T-helper 1 cell treated with Interleukin-12 subunit alpha and Interleukin-12 subunit beta and Interleukin-4 antibody, amounts not matched to agents 30 ng/mL and 1 ng/mL, for 36 hours (primary cell): ENCODE results near the gene AGTPBP1. TPM values are rescaled to one million over a fixed set of nuclear protein-coding genes. Genes with fewer than 3 reads are reported as not detected.
"Not testable (repeated sequence)": the region's sequence is repeated elsewhere in the genome, so short reads cannot be mapped to it uniquely, and the experiment has no call there.

ENCODE experiments used
- intact Hi-C: fragments of 100-400 bp; cut with micrococcal nuclease; formaldehyde crosslinking; loops from one replicate; pipeline ENCODE4 v1.15.1; 2024
- total RNA-seq: library from RNA; stranded (reverse); gene quantifications from 2 replicates; pipeline ENCODE4 v1.2.3, GENCODE V29; 2022

Gene AGTPBP1, protein sequence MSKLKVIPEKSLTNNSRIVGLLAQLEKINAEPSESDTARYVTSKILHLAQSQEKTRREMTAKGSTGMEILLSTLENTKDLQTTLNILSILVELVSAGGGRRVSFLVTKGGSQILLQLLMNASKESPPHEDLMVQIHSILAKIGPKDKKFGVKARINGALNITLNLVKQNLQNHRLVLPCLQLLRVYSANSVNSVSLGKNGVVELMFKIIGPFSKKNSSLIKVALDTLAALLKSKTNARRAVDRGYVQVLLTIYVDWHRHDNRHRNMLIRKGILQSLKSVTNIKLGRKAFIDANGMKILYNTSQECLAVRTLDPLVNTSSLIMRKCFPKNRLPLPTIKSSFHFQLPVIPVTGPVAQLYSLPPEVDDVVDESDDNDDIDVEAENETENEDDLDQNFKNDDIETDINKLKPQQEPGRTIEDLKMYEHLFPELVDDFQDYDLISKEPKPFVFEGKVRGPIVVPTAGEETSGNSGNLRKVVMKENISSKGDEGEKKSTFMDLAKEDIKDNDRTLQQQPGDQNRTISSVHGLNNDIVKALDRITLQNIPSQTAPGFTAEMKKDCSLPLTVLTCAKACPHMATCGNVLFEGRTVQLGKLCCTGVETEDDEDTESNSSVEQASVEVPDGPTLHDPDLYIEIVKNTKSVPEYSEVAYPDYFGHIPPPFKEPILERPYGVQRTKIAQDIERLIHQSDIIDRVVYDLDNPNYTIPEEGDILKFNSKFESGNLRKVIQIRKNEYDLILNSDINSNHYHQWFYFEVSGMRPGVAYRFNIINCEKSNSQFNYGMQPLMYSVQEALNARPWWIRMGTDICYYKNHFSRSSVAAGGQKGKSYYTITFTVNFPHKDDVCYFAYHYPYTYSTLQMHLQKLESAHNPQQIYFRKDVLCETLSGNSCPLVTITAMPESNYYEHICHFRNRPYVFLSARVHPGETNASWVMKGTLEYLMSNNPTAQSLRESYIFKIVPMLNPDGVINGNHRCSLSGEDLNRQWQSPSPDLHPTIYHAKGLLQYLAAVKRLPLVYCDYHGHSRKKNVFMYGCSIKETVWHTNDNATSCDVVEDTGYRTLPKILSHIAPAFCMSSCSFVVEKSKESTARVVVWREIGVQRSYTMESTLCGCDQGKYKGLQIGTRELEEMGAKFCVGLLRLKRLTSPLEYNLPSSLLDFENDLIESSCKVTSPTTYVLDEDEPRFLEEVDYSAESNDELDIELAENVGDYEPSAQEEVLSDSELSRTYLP
- total RNA-seq, result 27.6 and 29.2 TPM in 2 replicates

DNA sequence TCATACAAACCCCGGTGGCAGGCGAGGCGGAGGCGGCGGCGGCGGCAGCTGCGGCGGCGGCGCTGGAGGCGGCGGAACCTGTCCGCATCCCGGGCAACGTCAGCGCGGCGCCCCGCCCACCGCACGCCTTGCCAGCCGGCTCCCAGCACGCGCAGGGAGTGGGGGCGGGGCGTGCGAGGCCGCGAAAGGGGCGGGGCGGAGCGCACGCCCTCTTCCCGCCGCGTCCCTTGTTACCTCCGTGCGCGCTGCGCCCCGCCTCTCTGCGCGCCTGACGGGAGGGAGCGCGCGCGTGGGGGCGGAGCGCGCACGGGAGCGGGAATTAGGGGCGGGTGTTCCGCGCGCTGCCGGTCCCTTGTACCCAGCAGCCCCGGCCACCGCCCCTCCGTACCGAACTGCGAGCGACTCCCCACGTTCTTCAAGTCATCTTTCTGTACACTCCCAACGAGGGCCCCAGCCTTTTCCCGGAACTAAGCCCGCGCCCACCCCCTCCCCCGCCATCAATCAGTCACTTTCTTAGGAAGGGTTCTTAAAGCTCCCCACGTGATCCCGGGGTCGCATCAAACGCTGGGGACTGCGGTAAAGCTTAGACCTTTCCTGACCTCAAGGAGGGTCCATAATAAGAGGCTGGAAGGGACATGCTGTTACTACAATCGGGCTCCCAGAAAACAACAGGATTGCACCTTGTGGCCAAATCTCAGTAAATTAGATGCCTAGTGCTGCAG is at the start of gene AGTPBP1:
AGTPBP1 (minus strand) TSS at position 80 of the 722 bp plus-strand sequence. CDS start 29,421 bp downstream, outside the sequence.
- intact Hi-C loops, result loop anchor here (1.0 to 10.0 kb wide), 12 partner anchors 44 to 1820 kb away; partner anchors contain the start of genes GAS1, GOLM1, ISCA1 and KIF27

GRCh38 chr9:85786116-85786515 is 44.4 kb upstream of the AGTPBP1 start:
- intact Hi-C loops, result loop anchor here (10.0 kb wide), 2 partner anchors 171 to 1391 kb away; no protein-coding TSS in a partner anchor

DNA sequence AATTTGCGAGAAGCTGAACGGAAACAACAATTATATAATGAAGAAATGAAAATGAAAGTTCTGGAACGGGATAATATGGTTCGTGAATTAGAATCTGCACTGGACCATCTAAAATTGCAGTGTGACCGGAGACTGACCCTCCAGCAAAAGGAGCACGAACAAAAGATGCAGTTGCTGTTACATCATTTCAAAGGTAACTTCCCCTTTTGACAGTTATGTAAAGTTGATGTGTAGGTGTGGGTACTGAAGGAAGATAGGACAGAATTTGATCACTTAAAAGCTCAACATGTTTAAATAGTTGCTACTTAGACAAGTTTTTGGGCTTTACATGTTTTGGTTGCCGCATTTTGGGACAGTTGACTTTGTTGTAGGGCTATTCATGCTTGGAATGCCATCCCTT is 32.1 kb upstream of the AGTPBP1 start:
- intact Hi-C loops, result not testable (repeated sequence)

DNA sequence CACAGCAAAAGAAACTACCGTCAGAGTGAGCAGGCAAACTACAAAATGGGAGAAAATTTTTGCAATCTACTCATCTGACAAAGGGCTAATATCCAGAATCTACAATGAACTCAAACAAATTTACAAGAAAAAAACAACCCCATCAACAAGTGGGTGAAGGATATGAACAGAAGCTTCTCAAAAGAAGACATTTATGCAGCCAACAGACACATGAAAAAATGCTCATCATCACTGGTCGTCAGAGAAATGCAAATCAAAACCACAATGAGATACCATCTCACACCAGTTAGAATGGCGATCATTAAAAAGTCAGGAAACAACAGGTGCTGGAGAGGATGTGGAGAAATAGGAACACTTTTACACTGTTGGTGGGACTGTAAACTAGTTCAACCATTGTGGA is 20.0 kb upstream of the AGTPBP1 start:
- intact Hi-C loops, result not testable (repeated sequence)

- intact Hi-C loops, result not testable (repeated sequence)
Measured at GRCh38 chr9:85757716-85758115, 16.0 kb upstream of the AGTPBP1 start.

DNA sequence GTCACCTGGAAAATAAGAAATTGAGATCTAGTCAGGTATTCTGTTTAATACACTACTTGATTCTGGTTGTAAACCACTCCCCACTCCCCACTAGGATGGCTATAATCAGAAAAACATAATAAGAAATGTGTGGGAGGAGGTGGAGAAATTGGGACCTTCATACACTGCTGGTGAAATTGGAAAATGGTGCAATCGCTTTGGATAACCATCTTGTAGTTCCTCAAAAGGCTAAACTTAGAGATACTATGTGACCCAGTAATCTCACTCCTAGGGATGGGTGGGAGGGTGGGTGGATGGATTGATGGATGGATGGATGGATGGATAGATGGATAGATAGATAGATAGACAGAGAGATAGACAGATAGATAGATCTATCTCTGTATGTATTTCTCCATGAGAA is 14.5 kb upstream of the AGTPBP1 start:
- intact Hi-C loops, result not testable (repeated sequence)

GRCh38 chr9:85746309-85746708 is 4.6 kb upstream of the AGTPBP1 start:
- intact Hi-C loops, result loop anchor here (10.0 kb wide), 2 partner anchors 982 to 1198 kb away; partner anchors contain the start of gene GAS1

DNA sequence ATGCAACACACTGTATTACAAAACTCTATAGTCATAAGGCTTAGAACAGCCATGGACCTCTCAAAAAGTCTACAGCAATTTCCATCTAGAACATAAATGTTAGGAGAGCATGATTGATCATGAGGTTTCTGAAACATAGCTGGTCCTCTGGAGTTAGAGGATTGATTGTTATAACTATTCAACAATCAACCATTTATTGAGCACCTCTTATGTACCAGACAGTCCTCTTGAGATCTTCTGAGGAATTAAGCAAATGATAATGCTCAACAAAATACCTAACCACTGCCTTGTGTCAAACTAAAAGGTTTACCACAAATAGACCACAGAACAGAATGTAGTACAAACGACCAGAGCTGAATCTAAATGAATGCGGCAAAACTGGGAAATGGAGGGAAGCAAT is 3.4 kb upstream of the AGTPBP1 start:
- intact Hi-C loops, result loop anchor here (10.0 kb wide), 2 partner anchors 980 to 1200 kb away; partner anchors contain the start of gene GAS1

- intact Hi-C loops, result loop anchor here (5.0 to 10.0 kb wide), 5 partner anchors 353 to 1822 kb away; partner anchors contain the start of genes GAS1, GOLM1 and KIF27
Measured at GRCh38 chr9:85744480-85744879, 2.7 kb upstream of the AGTPBP1 start.

DNA sequence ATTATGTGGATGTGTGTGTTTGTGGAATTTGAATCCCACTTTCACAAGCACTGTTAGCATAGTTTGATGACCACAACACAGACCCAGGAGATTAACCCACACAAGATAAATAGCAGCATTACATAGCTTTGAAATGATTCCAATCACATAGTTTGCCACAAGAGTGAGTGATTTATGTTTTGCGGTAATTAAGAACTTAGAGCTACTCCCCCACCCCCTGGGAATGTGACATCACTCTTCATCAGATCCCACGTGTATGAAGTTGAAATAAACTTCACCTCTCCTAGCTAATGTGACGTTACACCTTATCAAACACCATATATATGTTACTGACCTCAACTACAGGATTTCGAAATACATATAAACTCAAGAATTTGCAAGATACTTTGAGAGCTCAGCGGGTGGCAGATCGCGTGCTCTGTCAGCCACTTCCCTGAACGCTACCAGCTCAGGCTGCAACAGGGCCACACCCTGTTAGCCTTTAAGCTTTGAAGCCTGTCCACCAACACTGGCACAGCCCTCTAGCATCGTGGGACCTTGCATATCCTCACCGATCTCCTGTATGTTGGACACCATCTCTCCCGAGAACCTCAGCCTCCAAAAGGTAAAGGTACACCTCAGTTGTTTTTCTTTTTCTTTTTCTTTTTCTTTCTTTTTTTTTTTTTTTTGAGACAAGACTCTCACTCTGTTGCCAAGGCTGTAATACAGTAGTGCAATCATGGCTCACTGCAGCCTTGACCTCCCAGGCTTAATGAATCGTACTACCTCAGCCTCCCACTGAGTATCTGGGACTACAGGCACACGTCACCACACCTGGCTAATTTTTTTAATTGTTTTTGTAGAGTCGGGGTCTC is 1.7 kb upstream of the AGTPBP1 start:
- intact Hi-C loops, result loop anchor here (5.0 to 10.0 kb wide), 5 partner anchors 354 to 1821 kb away; partner anchors contain the start of genes GAS1, GOLM1 and KIF27

DNA sequence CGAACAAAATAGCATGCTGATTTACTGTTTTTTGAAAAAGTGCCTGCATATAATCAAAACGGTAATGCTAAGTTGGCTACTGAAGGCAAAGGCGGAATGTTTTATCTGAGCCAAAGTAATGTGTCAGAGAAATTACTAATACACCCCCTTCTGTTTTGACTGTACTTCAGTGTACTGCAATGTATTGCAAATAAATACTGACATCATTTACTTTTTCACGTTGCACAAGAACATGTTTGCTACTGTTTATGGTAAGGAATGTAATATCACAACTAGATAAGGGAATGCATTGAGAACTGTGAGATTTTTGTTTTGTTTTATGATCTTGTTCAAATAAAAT is 813 bp upstream of the AGTPBP1 start:
- intact Hi-C loops, result loop anchor here (1.0 to 10.0 kb wide), 8 partner anchors 63 to 1820 kb away; partner anchors contain the start of genes GAS1, GOLM1, ISCA1 and KIF27

- intact Hi-C loops, result loop anchor here (1.0 to 10.0 kb wide), 9 partner anchors 43 to 1819 kb away; partner anchors contain the start of genes GAS1, GOLM1, KIF27 and TUT7
Measured at GRCh38 chr9:85741095-85741874, 469 bp downstream of the AGTPBP1 start.

GRCh38 chr9:85740787-85741094 is 1.0 kb downstream of the AGTPBP1 start:
- intact Hi-C loops, result loop anchor here (1.0 to 10.0 kb wide), 10 partner anchors 17 to 1818 kb away; partner anchors contain the start of genes GAS1, GOLM1, KIF27 and TUT7

GRCh38 chr9:85738509-85738908 is 3.2 kb downstream of the AGTPBP1 start:
- intact Hi-C loops, result no loop called here

- intact Hi-C loops, result no loop called here
Measured at GRCh38 chr9:85737671-85738070, 4.1 kb downstream of the AGTPBP1 start.

- intact Hi-C loops, result no loop called here
Measured at GRCh38 chr9:85730916-85731630, 10.7 kb downstream of the AGTPBP1 start.

- intact Hi-C loops, result no loop called here
Measured at GRCh38 chr9:85729882-85730281, 11.9 kb downstream of the AGTPBP1 start.

- intact Hi-C loops, result no loop called here
Measured at GRCh38 chr9:85727500-85727899, 14.3 kb downstream of the AGTPBP1 start.
